Mucosa of descending colon (tissue), 3 donors: ENCODE results near the gene LCNL1. TPM values are rescaled to one million over a fixed set of nuclear protein-coding genes. Genes with fewer than 3 reads are reported as not detected.

Source experiments
- ATAC-seq: fragments of 200-7000 bp; cut with Tn5 transposase; one replicate; pipeline ENCODE4 v1.9.1; 2020; ENCODE audit warnings: mild to moderate bottlenecking, moderate library complexity
- DNase-seq, 3 donors: peaks; one replicate each; pipeline ENCODE4 v3.0.0-alpha.2; 2020
- H3K36me3 ChIP-seq: fragments of 200-600 bp; one replicate; pipeline ENCODE4 v1.8.0; 2021; ENCODE audit warnings: low read depth, mild to moderate bottlenecking
- H3K4me1 ChIP-seq: fragments of 200-600 bp; one replicate; pipeline ENCODE4 v1.8.0; 2021; ENCODE audit warnings: low read depth, mild to moderate bottlenecking
- H3K4me3 ChIP-seq: fragments of 200-600 bp; one replicate; pipeline ENCODE4 v1.8.0; 2021; ENCODE audit warnings: mild to moderate bottlenecking
- H3K9me3 ChIP-seq: fragments of 200-600 bp; one replicate; pipeline ENCODE4 v1.8.0; 2021; ENCODE audit warnings: mild to moderate bottlenecking
- CTCF ChIP-seq: fragments of 200-600 bp; IDR thresholded peaks from one replicate; pipeline ENCODE4 v1.8.0; 2022; ENCODE audit warnings: antibody characterized with exemption, mild to moderate bottlenecking
- intact Hi-C, 2 donors: fragments of 100-400 bp; cut with DNase I in 1 of 2; cut with micrococcal nuclease in 1 of 2; formaldehyde crosslinking; loops; one replicate each; pipeline versions ENCODE4 v1.11.0 to v1.11.1; 2022; cut with DNase I, micrococcal nuclease
- total RNA-seq, 3 donors: library from RNA; stranded (reverse); fragmentation: NEBNext Ultra II Directional in 2 of 3; extraction: Animal tissue kit (Norgen Biotek cat#: 25700) in 2 of 3; gene quantifications; one replicate each; pipeline versions ENCODE4 v1.2.1 to v1.2.4, GENCODE V29; 2021 to 2023
- donor health status: DM: no; HTN: no; CAD: no; lungs with moderate emphysema.
- donor health status: DM: no; HTN: no; CAD: no.
- donor health status: DM: no; HTN: yes; CAD: no.

Gene LCNL1
- total RNA-seq, 3 donors from 2014 or later: 0.17 to 0.76 TPM; not detected in 1

GRCh38 chr9:136981588-136982231 is 1.1 kb upstream of the LCNL1 start:
- TF ChIP-seq CTCF: no peak
- no peaks in the 10 kb centered on the region for H3K36me3 ChIP-seq
- intact Hi-C loops: no loop called here
- peaks cover 2% of the 10 kb centered on the region for H3K4me1 ChIP-seq
- H3K4me3 ChIP-seq: no peak overlapping the region
- no peak for DNase-seq
- no peaks in the 10 kb centered on the region for H3K9me3 ChIP-seq
- no peak for ATAC-seq

GRCh38 chr9:136983167-136983566 is 374 bp downstream of the LCNL1 start:
- no peaks in the 10 kb centered on the region for H3K4me1 ChIP-seq
- no peaks in the 10 kb centered on the region for H3K36me3 ChIP-seq
- DNase-seq (no peak), ATAC-seq (no peak)
- H3K9me3 ChIP-seq: no peaks in the 10 kb centered on the region
- no peak overlapping the region for H3K4me3 ChIP-seq
- intact Hi-C loops: no loop called here
- no peak for TF ChIP-seq CTCF

GRCh38 chr9:136983656-136984314 is 992 bp downstream of the LCNL1 start:
- Histone ChIP-seq H3K36me3 (no peaks in the 10 kb centered on the region), H3K9me3 (no peaks in the 10 kb centered on the region), H3K4me1 (no peaks in the 10 kb centered on the region), H3K4me3 (no peak overlapping the region)
- DNase-seq: no peak
- ATAC-seq: no peak
- TF ChIP-seq CTCF: no peak
- intact Hi-C loops: no loop called here

GRCh38 chr9:136984464-136985026 is 1.8 kb downstream of the LCNL1 start:
- Histone ChIP-seq H3K36me3 (no peaks in the 10 kb centered on the region), H3K4me3 (no peak overlapping the region), H3K9me3 (no peaks in the 10 kb centered on the region), H3K4me1 (no peaks in the 10 kb centered on the region)
- no peak for TF ChIP-seq CTCF
- intact Hi-C loops: no loop called here
- ATAC-seq (no peak), DNase-seq (no peak)

GRCh38 chr9:136985027-136985602 is 2.3 kb downstream of the LCNL1 start:
- Histone ChIP-seq H3K4me1 (no peaks in the 10 kb centered on the region), H3K4me3 (no peak overlapping the region), H3K36me3 (no peaks in the 10 kb centered on the region), H3K9me3 (no peaks in the 10 kb centered on the region)
- TF ChIP-seq CTCF: no peak
- DNase-seq: no peak
- ATAC-seq: peak; percentile 5
- intact Hi-C loops: no loop called here
